Skeletal muscle satellite cell (primary cell): Measurements from ENCODE around the gene MANEAL.

Experiments used
- H3K27me3 ChIP-seq: 2 replicates; pipeline ENCODE4 v1.7.0; 2013; ENCODE audit warnings: low read length; ENCODE audit not compliant: control insufficient read depth, insufficient read depth
- H3K36me3 ChIP-seq: 2 replicates; pipeline ENCODE4 v1.7.0; 2013; ENCODE audit warnings: mild to moderate bottlenecking, control low read depth, low read length; ENCODE audit not compliant: insufficient read depth
- H3K4me1 ChIP-seq: 2 replicates; pipeline ENCODE4 v1.7.0; 2013; ENCODE audit warnings: low read length; ENCODE audit not compliant: control insufficient read depth, insufficient read depth
- H3K4me2 ChIP-seq: 2 replicates; pipeline ENCODE4 v1.7.0; 2013; ENCODE audit warnings: mild to moderate bottlenecking, low read length
- H3K4me3 ChIP-seq: 2 replicates; pipeline ENCODE4 v1.7.0; 2013; ENCODE audit warnings: low read length
- H3K9ac ChIP-seq: 2 replicates; pipeline ENCODE4 v1.7.0; 2013; ENCODE audit warnings: mild to moderate bottlenecking, low read depth, low read length, moderate library complexity
- H3K9me3 ChIP-seq: replicated peaks from 2 replicates; pipeline ENCODE4 v1.7.0; 2013; ENCODE audit warnings: mild to moderate bottlenecking, control low read depth, low read length

Gene MANEAL

DNA sequence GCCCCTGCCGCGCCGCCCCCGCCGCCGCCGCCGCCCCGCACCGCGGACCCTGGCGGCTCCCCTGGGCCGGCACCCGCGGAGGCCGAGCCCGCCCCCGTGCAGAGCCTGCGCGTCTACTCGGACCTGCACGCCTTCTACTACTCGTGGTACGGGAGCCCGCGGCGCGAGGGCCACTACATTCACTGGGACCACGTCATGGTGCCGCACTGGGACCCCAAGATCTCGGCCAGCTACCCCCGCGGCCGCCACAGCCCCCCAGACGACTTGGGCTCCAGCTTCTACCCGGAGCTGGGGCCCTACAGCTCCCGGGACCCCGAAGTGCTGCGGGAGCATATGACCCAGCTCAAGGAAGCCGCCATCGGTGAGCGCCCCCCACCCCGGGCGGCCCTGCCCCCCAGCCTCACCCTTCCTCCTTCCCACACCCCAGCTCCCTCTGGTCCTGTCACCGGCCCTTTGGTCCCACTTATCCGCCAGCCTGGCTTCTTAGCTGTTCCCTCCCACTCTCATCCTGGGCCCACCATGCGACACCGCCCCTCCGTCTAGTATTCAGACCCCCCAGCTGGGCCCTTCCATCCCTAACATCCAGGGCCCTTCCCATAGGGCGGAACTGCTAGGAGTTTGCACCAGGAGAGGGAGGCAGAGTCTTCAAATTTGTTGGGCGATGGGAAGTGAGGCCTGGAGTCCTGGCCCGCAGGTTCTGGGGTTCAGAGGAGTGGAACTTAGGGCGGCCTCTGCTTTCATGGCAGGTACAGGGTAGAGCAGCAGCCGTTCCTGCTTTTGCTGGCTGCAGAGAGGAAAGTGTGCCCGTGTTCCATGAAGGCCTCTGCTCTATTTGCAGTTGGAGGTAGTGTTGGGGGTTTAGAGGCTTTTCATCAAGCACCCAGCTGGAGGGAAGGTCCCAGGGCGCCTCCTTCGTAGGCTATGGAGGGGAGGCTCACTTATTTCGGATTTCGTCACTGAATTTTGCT, 1.0 kb downstream of the MANEAL start:
- Histone ChIP-seq H3K9ac (no peak overlapping the region), H3K4me1 (peaks cover 7% of the 10 kb centered on the region), H3K27me3 (peaks cover 27% of the 10 kb centered on the region), H3K4me3 (peak overlapping the region; percentile 42), H3K36me3 (peaks cover under 1% of the 10 kb centered on the region), H3K4me2 (peak overlapping the region; percentile 97), H3K9me3 (no peaks in the 10 kb centered on the region)

DNA sequence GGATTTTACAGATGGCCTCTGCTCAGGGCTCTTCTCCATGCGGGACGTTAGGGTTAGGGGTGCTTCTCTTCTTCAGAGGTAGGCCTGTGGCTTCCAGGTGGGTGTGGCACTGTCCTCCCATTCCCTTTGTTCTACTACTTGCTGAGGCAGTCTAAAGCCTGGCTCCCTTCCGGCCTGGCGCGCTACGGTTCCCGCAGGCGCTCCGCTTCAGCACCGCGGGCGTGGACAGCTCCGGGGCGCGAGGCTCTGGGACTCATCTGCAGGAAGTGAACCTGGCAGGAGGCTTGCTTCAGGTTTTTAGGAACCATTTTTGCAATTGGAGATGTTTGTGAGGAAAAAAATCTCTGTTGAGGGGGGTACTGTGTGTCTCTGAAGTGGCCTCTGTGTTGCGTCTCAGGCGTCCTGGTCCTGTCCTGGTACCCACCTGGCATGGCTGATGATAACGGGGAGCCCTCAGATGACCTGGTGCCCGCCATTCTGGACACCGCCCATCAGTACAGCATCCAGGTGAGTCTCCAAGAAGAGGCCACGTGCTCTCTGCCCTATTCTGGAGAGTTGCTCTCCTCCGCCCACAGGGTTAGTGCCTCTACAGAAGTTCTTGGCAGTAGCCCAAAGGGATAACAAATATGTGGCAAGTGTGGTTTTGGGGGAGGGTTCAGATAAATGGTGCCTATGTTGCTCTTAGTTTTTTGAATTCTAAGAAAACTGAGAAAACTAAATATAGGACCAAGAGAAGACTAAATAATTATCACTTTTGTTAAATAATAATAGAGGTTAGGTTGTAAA, 1.9 kb downstream of the MANEAL start:
- no peak overlapping the region for H3K9ac ChIP-seq
- H3K9me3 ChIP-seq: no peaks in the 10 kb centered on the region
- peaks cover 7% of the 10 kb centered on the region for H3K4me1 ChIP-seq
- peaks cover 6% of the 10 kb centered on the region for H3K36me3 ChIP-seq
- no peak overlapping the region for H3K4me2 ChIP-seq
- peaks cover 24% of the 10 kb centered on the region for H3K27me3 ChIP-seq
- H3K4me3 ChIP-seq: no peak overlapping the region

DNA sequence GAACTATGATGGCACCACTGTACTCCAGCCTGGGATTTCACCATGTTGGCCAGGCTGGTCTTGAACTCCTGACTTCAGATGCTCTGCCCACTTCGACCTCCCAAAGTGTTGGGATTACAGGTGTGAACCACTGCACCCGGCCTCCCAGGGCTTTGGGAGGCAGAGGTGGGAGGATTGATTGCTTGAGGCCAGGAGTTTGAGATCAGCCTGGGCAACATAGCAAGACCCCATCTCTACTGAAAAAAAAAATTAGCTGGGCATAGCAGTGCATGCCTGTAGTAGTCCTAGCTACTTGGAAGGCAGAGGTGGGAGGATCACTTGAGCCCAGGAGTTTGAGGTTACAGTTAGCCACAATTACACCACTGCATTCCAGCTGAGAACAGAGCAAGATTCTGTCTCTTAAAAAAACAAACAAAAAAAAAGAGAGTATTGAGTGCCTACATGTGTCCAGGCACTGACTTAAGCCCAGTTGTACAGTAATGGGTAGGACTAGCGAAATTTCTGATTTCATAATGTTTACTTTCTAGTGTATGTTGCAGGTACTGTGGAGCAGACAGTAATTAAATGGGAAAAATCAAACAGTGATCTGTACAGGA, 4.2 kb downstream of the MANEAL start:
- no peaks in the 10 kb centered on the region for H3K9me3 ChIP-seq
- peaks cover 11% of the 10 kb centered on the region for H3K27me3 ChIP-seq
- no peak overlapping the region for H3K4me3 ChIP-seq
- peaks cover 7% of the 10 kb centered on the region for H3K4me1 ChIP-seq
- H3K36me3 ChIP-seq: peaks cover 16% of the 10 kb centered on the region
- H3K4me2 ChIP-seq: no peak overlapping the region
- H3K9ac ChIP-seq: no peak overlapping the region

DNA sequence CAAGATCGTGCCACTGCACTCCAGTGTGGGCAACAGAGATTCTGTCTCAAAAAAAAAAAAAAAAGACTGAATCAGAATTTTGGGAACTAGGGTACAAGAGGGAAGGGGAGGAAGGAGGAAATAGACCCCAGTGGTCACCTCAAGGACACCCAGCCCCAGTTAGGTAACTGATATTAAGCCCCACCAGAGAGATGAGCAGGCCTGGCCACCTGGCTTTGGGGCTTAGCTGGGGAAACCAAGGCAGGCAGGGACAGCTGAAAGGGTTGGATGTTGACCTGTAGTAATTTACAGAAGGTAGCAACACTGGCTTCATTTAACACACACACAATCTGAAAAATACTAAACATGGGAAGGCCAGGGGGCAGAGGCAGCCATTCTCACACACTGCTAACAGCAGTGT, 8.8 kb downstream of the MANEAL start:
- no peak overlapping the region for H3K4me2 ChIP-seq
- no peak overlapping the region for H3K9ac ChIP-seq
- no peak overlapping the region for H3K4me3 ChIP-seq
- H3K27me3 ChIP-seq: no peaks in the 10 kb centered on the region
- H3K9me3 ChIP-seq: no peaks in the 10 kb centered on the region
- peaks cover 9% of the 10 kb centered on the region for H3K4me1 ChIP-seq
- H3K36me3 ChIP-seq: peaks cover 55% of the 10 kb centered on the region

DNA sequence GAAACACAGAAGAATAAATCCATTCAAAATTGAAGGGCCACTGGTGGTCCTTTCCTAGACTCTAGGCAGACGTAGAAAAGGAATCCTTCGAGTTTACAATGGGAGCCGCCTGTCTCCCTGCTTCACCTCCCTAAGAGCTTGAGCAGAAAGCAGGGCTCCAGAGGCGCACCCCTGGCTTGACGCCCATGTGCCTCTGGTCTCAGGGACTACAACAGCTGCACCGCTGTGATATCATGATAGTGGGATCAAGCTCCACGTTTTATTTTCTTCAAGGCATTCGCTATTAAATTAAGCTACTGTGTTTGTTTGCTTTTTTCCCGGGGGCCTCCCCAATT, 13.5 kb downstream of the MANEAL start:
- peak overlapping the region; percentile 93 for H3K9ac ChIP-seq
- peaks cover 53% of the 10 kb centered on the region for H3K36me3 ChIP-seq
- H3K9me3 ChIP-seq: no peaks in the 10 kb centered on the region
- H3K4me1 ChIP-seq: peaks cover 25% of the 10 kb centered on the region
- peak overlapping the region; percentile 82 for H3K4me2 ChIP-seq
- no peaks in the 10 kb centered on the region for H3K27me3 ChIP-seq
- H3K4me3 ChIP-seq: peak overlapping the region; percentile 94

DNA sequence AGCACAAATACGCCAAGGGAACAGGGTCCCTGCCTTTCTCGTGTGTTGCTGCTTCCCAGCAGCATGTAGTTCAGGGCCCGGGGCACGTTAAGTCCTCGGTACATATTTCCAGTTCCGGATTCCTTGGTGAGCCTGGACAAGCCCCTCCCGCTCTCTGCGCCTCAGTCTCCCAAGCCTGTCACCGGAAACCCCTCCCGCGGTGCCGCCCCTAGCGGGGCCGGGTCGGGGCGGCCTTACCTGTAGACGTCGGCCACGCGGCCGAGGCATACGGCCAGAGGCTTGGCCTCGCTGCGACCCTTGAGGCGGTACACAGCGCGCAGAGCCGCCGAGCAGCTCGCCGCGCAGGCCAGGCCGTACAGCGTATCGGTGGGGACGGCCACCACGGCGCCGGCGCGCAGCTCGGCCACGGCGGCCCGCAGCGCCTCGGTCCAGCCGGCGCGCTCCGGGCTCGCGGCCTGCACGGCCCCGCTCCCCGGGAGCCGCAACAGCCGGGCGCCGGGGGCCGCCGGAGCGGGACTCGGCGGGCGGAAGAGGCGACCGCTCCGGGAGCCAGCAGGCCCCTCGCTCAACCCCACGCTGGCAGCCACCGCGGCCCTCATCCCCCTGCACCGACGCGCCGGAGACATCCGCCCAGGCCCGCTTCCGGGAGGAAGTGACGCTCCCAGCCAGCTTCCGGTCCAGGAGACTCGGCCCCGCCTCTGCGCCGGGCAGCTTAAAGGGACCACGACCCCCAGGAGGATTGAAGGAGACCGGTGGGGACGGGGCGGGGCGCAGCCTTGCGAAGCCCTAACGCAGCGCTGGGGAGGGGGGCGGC, 14.1 kb downstream of the MANEAL start, which contains the start of the genes C1orf122 and YRDC:
TSS of gene C1orf122 (plus strand) at position 236 of the 814 bp plus-strand sequence. CDS start 615 bp downstream, outside the sequence.
TSS of gene YRDC (minus strand) at position 654 of the 814 bp plus-strand sequence. CDS start at position 626, 28 bp downstream.
- H3K36me3 ChIP-seq: peaks cover 48% of the 10 kb centered on the region
- no peaks in the 10 kb centered on the region for H3K9me3 ChIP-seq
- H3K4me1 ChIP-seq: peaks cover 25% of the 10 kb centered on the region

DNA sequence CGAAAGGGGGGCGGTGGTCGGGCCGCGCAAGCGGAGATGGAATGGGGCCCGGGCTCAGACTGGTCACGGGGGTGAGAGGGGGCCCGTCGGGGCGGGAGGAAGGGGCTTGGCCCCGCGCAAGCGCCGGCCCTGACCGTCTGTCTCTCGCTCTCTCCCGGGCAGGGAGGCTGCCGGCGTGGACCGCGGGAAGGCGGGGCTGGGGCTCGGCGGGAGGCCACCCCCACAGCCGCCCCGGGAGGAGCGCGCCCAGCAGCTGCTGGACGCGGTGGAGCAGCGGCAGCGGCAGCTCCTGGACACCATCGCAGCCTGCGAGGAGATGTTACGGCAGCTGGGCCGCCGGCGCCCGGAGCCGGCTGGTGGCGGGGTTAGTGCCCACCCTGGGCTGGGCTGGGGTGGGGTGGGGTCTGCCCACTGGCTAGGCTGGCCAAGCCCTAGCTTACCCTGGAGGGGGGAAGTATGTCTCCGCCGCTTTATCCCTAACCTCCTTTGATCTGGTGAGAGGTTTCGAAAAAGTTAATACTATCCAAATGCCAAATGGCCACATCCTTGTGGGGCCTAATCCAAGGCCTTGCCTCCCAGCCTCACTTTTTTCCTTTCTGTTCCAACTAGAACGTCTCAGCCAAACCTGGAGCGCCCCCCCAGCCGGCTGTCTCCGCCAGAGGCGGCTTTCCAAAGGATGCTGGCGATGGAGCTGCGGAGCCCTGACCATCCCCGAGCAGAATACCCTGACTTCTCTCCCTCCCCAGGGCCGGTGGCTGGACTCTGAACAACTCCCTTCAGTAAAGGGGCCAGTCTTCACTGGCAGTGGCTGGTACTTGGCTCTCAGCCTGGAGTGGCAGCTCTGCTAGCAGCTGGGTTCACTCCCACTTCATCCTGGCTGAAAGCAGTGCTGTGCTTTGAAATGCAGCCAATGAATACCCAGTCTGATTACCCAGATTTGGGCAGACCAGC, 15.0 kb downstream of the MANEAL start:
- no peaks in the 10 kb centered on the region for H3K9me3 ChIP-seq
- H3K27me3 ChIP-seq: no peaks in the 10 kb centered on the region
- H3K4me1 ChIP-seq: peaks cover 25% of the 10 kb centered on the region
- peak overlapping the region; percentile 93 for H3K9ac ChIP-seq
- H3K36me3 ChIP-seq: peaks cover 41% of the 10 kb centered on the region
- H3K4me2 ChIP-seq: peak overlapping the region; percentile 88
- peak overlapping the region; percentile 94 for H3K4me3 ChIP-seq

More for the DNA sequence above, 14.1 kb downstream of the MANEAL start, which contains the start of the genes C1orf122 and YRDC:
- peak within 1 kb of the TSS; percentile 93 for H3K9ac ChIP-seq
- peak within 1 kb of the TSS; percentile 88 for H3K4me2 ChIP-seq
- H3K27me3 ChIP-seq: no peaks in the 10 kb centered on the region
- H3K4me3 ChIP-seq: peak within 1 kb of the TSS; percentile 94

DNA sequence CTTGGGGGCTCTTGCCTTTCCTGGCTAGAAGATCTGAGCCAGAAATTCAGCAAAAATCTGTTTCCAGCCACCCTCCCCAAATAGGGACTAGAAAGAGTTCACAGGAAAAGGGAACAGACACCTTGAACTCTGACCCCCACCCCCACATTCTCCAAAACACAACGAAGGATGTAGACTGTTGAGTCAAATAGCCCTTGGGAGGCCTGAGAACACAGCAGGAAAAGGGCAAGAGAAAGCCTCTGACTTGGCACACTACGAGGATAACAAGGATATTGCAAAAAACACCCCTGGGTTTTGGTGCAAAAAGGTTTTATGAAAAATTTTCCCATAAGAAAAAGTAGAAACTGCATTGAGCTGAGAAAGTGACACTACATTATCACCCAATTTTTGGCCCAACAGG, 16.3 kb downstream of the MANEAL start:
- Histone ChIP-seq H3K4me3 (no peak overlapping the region), H3K4me1 (peaks cover 25% of the 10 kb centered on the region), H3K9me3 (no peaks in the 10 kb centered on the region), H3K4me2 (peak overlapping the region; percentile 88), H3K36me3 (peaks cover 37% of the 10 kb centered on the region), H3K9ac (no peak overlapping the region), H3K27me3 (no peaks in the 10 kb centered on the region)

DNA sequence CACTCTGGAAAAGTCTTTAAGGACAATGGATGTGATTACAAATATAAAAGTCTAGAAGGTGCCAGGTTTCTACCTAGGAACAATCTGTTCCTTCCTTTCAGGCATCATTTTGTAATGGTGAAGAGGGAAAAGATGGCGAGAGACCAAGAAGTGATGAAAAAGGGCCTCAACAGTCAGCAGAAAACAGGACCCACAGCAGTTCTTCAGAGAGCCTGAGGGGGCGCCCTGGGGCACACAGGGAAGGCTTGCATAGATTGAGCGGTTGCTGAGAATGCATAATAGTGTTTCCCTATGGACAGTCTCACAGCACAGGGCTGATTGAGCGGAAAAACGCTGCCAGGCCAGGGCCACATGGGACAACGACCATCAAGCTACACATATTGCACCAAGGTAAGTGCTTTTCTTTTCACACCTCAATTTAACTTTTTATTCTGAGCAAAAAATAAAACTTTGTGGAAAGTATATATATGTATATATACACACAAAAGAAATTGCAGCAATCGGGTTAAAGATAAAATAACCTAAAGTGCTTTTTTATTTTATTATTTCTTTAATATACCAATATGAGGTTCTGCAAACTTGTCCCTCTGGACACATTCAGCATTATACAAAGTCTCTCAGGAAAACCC, 17.5 kb downstream of the MANEAL start:
- H3K27me3 ChIP-seq: no peaks in the 10 kb centered on the region
- H3K9ac ChIP-seq: no peak overlapping the region
- peaks cover 33% of the 10 kb centered on the region for H3K36me3 ChIP-seq
- no peak overlapping the region for H3K4me2 ChIP-seq
- H3K4me1 ChIP-seq: peaks cover 25% of the 10 kb centered on the region
- no peak overlapping the region for H3K4me3 ChIP-seq
- H3K9me3 ChIP-seq: no peaks in the 10 kb centered on the region
